GM23338 (cell line): ENCODE data around the gene POLD2. TPM values are rescaled to one million over a fixed set of nuclear protein-coding genes. Genes with fewer than 3 reads are reported as not detected.

Source experiments
- ATAC-seq: fragments of 200-7000 bp; cut with Tn5 transposase; 3 replicates; pipeline ENCODE4 v1.9.1; 2020
- DNase-seq: peaks from one replicate; pipeline ENCODE4 v3.0.0-alpha.2; 2015; ENCODE audit warnings: low spot score
- H2AFZ ChIP-seq: fragments of 200-600 bp; sonication (generic); 2 replicates; pipeline ENCODE4 v1.8.0; 2016; ENCODE audit warnings: antibody characterized with exemption, mild to moderate bottlenecking, moderate library complexity
- H3F3A ChIP-seq: fragments of 200-600 bp; sonication (generic); replicated peaks from 2 replicates; pipeline ENCODE4 v1.8.0; 2017; ENCODE audit warnings: antibody characterized with exemption, mixed run types, low read depth
- H3K27ac ChIP-seq: fragments of 200-600 bp; sonication (generic); 2 replicates; pipeline ENCODE4 v1.6.1; 2016; ENCODE audit warnings: low read depth
- H3K27me3 ChIP-seq: fragments of 200-600 bp; sonication (generic); 2 replicates; pipeline ENCODE4 v1.8.0; 2016; ENCODE audit warnings: mild to moderate bottlenecking, mixed run types, moderate library complexity; ENCODE audit not compliant: insufficient read depth
- H3K36me3 ChIP-seq: fragments of 200-600 bp; sonication (generic); 2 replicates; pipeline ENCODE4 v1.8.0; 2016; ENCODE audit warnings: mild to moderate bottlenecking; ENCODE audit not compliant: insufficient read depth
- H3K4me1 ChIP-seq: fragments of 200-600 bp; sonication (generic); 2 replicates; pipeline ENCODE4 v1.8.0; 2016; ENCODE audit warnings: mild to moderate bottlenecking, moderate library complexity; ENCODE audit not compliant: insufficient read depth
- H3K4me2 ChIP-seq: fragments of 200-600 bp; sonication (generic); 2 replicates; pipeline ENCODE4 v1.7.1; 2017; ENCODE audit warnings: mixed run types
- H3K4me3 ChIP-seq: fragments of 200-600 bp; sonication (generic); 2 replicates; pipeline ENCODE4 v1.6.1; 2016; ENCODE audit warnings: mixed run types
- H3K79me2 ChIP-seq: fragments of 200-600 bp; sonication (generic); replicated peaks from 2 replicates; pipeline ENCODE4 v1.8.0; 2017; ENCODE audit warnings: mild to moderate bottlenecking; ENCODE audit not compliant: insufficient read depth
- H3K9me2 ChIP-seq: fragments of 200-600 bp; sonication (generic); 2 replicates; pipeline ENCODE4 v1.8.0; 2017; ENCODE audit not compliant: insufficient read depth
- H4K20me1 ChIP-seq: fragments of 200-600 bp; sonication (generic); replicated peaks from 2 replicates; pipeline ENCODE4 v1.8.0; 2017; ENCODE audit warnings: mild to moderate bottlenecking; ENCODE audit not compliant: insufficient read depth
- H3K27ac Mint-ChIP-seq: 2 replicates; pipeline ENCODE4 v1.8.0; 2020; ENCODE audit warnings: inconsistent platforms, mild to moderate bottlenecking, moderate library complexity, mixed read lengths
- H3K27me3 Mint-ChIP-seq: 3 replicates; pipeline ENCODE4 v1.8.0; 2022; ENCODE audit warnings: low read depth, mild to moderate bottlenecking, moderate library complexity, mixed read lengths, inconsistent platforms; ENCODE audit not compliant: insufficient read depth, poor library complexity
- H3K36me3 Mint-ChIP-seq: 3 replicates; pipeline ENCODE4 v1.8.0; 2021; ENCODE audit warnings: low read depth, mild to moderate bottlenecking, inconsistent platforms, moderate library complexity, mixed read lengths
- H3K4me1 Mint-ChIP-seq: 3 replicates; pipeline ENCODE4 v1.8.0; 2020; ENCODE audit warnings: mild to moderate bottlenecking, inconsistent platforms, mixed read lengths
- H3K4me3 Mint-ChIP-seq: 3 replicates; pipeline ENCODE4 v1.8.0; 2021; ENCODE audit warnings: moderate library complexity, mild to moderate bottlenecking, inconsistent platforms, mixed read lengths
- H3K9me3 Mint-ChIP-seq: 3 replicates; pipeline ENCODE4 v1.8.0; 2020; ENCODE audit warnings: moderate library complexity, mild to moderate bottlenecking, inconsistent platforms, mixed read lengths
- CREB1 ChIP-seq: fragments of 250-450 bp; sonication (Bioruptor Pico); IDR thresholded peaks from 2 replicates; pipeline ENCODE4 v1.5.0; 2020; ENCODE audit warnings: low read depth, mild to moderate bottlenecking, moderate library complexity
- EZH2 ChIP-seq: fragments of 200-600 bp; sonication (generic); IDR thresholded peaks from one replicate; pipeline ENCODE4 v1.8.0; 2017; ENCODE audit warnings: antibody characterized with exemption, mild to moderate bottlenecking, low read depth; ENCODE audit not compliant: unreplicated experiment
- EZH2phosphoT487 ChIP-seq: fragments of 200-600 bp; sonication (generic); IDR thresholded peaks from one replicate; pipeline ENCODE4 v1.8.1; 2018; ENCODE audit warnings: antibody characterized with exemption; ENCODE audit not compliant: unreplicated experiment
- JUNB ChIP-seq: IDR thresholded peaks from one replicate; pipeline ENCODE4 v1.6.1; 2016; ENCODE audit warnings: antibody characterized with exemption; ENCODE audit not compliant: unreplicated experiment
- NANOG ChIP-seq: IDR thresholded peaks from 2 replicates; pipeline ENCODE4 v1.6.1; 2016; ENCODE audit warnings: antibody characterized with exemption, borderline replicate concordance
- POLR2AphosphoS5 ChIP-seq: IDR thresholded peaks from 2 replicates; pipeline ENCODE4 v1.6.1; 2016; ENCODE audit warnings: antibody characterized with exemption, low read depth
- REST ChIP-seq: IDR thresholded peaks from one replicate; pipeline ENCODE4 v1.6.1; 2018; ENCODE audit warnings: antibody characterized with exemption; ENCODE audit not compliant: unreplicated experiment
- STAT1 ChIP-seq: IDR thresholded peaks from one replicate; pipeline ENCODE4 v1.6.1; 2016; ENCODE audit warnings: antibody characterized with exemption; ENCODE audit not compliant: unreplicated experiment
- ZNF114 ChIP-seq: fragments of 250-450 bp; sonication (Bioruptor Pico); IDR thresholded peaks from 2 replicates; pipeline ENCODE4 v1.5.0; 2020; ENCODE audit warnings: mild to moderate bottlenecking, moderate library complexity
- ZNF331 ChIP-seq: fragments of 250-450 bp; sonication (Bioruptor Pico); IDR thresholded peaks from 2 replicates; pipeline ENCODE4 v1.5.0; 2020; ENCODE audit warnings: low read depth, mild to moderate bottlenecking, moderate library complexity
- ZNF462 ChIP-seq: fragments of 250-450 bp; sonication (Bioruptor Pico); IDR thresholded peaks from 2 replicates; pipeline ENCODE4 v1.5.0; 2020; ENCODE audit warnings: mild to moderate bottlenecking, moderate library complexity
- polyA plus RNA-seq: library from polyadenylated mRNA; unstranded; fragments of >200 nt; fragmentation: Nextera tagmentation; extraction: Ambion mirVana; gene quantifications from 2 replicates; pipeline ENCODE4 v1.2.1, GENCODE V29; 2016
- total RNA-seq: library from RNA; depleted of rRNA; stranded (reverse); fragments of >200 nt; shearing (Covaris generic); gene quantifications from 2 replicates; pipeline ENCODE4 v1.2.3, GENCODE V29; 2014
- TF ChIP-seq, protein P1 (sequence below): IDR thresholded peaks from 2 replicates; pipeline ENCODE4 v1.6.1; 2016; ENCODE audit warnings: antibody characterized with exemption
- TF ChIP-seq, protein P2 (sequence below), 2 experiments: fragments of 200-600 bp in 1 of 2; sonication (generic) in 1 of 2; conservative IDR thresholded peaks; 2 replicates each; pipeline versions ENCODE4 v1.5.1 to v1.6.1; 2016 to 2017; ENCODE audit warnings: antibody characterized with exemption in 2 of 2, low read depth in 2 of 2, mild to moderate bottlenecking in 2 of 2, moderate library complexity in 1 of 2

The POLD2 gene
- total and polyA plus RNA-seq, 2 experiments from 2014 or later, result 101 to 127 TPM

DNA sequence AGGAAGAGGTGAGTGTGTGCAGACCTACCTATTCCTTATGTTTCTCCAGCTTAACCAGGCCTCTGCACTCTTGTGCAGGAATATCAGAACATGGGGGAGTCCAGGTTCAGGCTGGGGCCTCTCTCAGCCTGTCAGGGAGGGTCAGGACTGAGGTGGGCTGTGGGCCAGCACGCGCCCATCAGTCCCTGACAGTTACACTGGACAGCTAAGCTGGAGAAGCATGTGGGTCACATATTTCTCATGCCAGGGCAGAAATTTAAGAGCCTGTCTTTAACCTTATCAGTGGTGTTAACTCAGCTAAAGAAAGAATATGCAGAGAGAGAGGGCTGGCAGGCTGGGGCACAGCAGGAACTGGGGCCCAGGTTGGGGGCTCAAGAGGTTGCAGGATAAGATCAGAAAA is 8.7 kb upstream of the POLD2 start:
- Mint-ChIP-seq H3K4me1 (peaks cover 20% of the 10 kb centered on the region), H3K9me3 (peaks cover 7% of the 10 kb centered on the region), H3K4me3 (no peak overlapping the region; the same call in 2 of the 3 replicates), H3K27ac (no peak overlapping the region), H3K27me3 (peaks cover 29% of the 10 kb centered on the region), H3K36me3 (no peaks in the 10 kb centered on the region; the same call in 2 of the 3 replicates)
- Histone ChIP-seq H3K27me3 (peaks cover 21% of the 10 kb centered on the region; the same call in 1 of the 2 replicates), H3K27ac (no peak overlapping the region), H3K36me3 (no peaks in the 10 kb centered on the region), H3K4me1 (peaks cover 8% of the 10 kb centered on the region), H3F3A (no peaks in the 10 kb centered on the region), H3K9me2 (no peaks in the 10 kb centered on the region), H3K4me3 (no peak overlapping the region), H3K79me2 (no peaks in the 10 kb centered on the region), H4K20me1 (0 out of 2 replicates have a peak, but pooled peaks cover 6% of the 10 kb centered on the region), H3K4me2 (no peak overlapping the region), H2AFZ (no peak overlapping the region)
- TF ChIP-seq REST, result no peak
- no peak for TF ChIP-seq JUNB
- no peak for TF ChIP-seq EZH2phosphoT487
- no peak for TF ChIP-seq POLR2AphosphoS5
- no peak for TF ChIP-seq STAT1
- no peak for TF ChIP-seq ZNF114
- TF ChIP-seq ZNF462, result no peak
- no peak for TF ChIP-seq CREB1 (CRISPR knock-in tag)
- TF ChIP-seq EZH2, result no peak
- TF ChIP-seq NANOG, result no peak
- TF ChIP-seq, protein P1, sequence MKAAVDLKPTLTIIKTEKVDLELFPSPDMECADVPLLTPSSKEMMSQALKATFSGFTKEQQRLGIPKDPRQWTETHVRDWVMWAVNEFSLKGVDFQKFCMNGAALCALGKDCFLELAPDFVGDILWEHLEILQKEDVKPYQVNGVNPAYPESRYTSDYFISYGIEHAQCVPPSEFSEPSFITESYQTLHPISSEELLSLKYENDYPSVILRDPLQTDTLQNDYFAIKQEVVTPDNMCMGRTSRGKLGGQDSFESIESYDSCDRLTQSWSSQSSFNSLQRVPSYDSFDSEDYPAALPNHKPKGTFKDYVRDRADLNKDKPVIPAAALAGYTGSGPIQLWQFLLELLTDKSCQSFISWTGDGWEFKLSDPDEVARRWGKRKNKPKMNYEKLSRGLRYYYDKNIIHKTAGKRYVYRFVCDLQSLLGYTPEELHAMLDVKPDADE, result no peak
- TF ChIP-seq, protein P2, sequence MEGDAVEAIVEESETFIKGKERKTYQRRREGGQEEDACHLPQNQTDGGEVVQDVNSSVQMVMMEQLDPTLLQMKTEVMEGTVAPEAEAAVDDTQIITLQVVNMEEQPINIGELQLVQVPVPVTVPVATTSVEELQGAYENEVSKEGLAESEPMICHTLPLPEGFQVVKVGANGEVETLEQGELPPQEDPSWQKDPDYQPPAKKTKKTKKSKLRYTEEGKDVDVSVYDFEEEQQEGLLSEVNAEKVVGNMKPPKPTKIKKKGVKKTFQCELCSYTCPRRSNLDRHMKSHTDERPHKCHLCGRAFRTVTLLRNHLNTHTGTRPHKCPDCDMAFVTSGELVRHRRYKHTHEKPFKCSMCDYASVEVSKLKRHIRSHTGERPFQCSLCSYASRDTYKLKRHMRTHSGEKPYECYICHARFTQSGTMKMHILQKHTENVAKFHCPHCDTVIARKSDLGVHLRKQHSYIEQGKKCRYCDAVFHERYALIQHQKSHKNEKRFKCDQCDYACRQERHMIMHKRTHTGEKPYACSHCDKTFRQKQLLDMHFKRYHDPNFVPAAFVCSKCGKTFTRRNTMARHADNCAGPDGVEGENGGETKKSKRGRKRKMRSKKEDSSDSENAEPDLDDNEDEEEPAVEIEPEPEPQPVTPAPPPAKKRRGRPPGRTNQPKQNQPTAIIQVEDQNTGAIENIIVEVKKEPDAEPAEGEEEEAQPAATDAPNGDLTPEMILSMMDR (conservative IDR thresholded peaks at IDR 0.05; ENCODE audit: low read depth in 2 of 2), result no peak
- TF ChIP-seq ZNF331 (CRISPR knock-in tag), result no peak
- no peak for DNase-seq
- ATAC-seq, result no peak
